Panc1 (cell line): ENCODE data around the gene CEP85L.

Source experiments
- CTCF ChIP-seq: fragments of 450-650 bp; IDR thresholded peaks from 2 replicates; pipeline ENCODE4 v1.5.1; 2017; ENCODE audit warnings: mild to moderate bottlenecking
- POLR2AphosphoS5 ChIP-seq: IDR thresholded peaks from 2 replicates; pipeline ENCODE4 v1.6.1; 2012; ENCODE audit warnings: mild to moderate bottlenecking, low read depth, low read length, moderate library complexity
- SIN3A ChIP-seq: IDR thresholded peaks from 2 replicates; pipeline ENCODE4 v1.6.1; 2012; ENCODE audit warnings: low read depth, mild to moderate bottlenecking, low read length, moderate library complexity, borderline replicate concordance; ENCODE audit not compliant: insufficient read depth
- TCF7L2 ChIP-seq: IDR thresholded peaks from 2 replicates; pipeline ENCODE4 v1.6.1; 2011; ENCODE audit warnings: mild to moderate bottlenecking, low read depth, low read length, inconsistent platforms
- TF ChIP-seq, protein P1 (sequence below), 2 experiments: IDR thresholded peaks; 2 replicates each; pipeline ENCODE4 v1.6.1; 2011 to 2012; ENCODE audit warnings: low read depth in 2 of 2, control low read depth in 1 of 2, low read length in 1 of 2, mild to moderate bottlenecking in 1 of 2, moderate library complexity in 1 of 2; ENCODE audit not compliant: insufficient read depth in 1 of 2

- TF ChIP-seq CTCF (no peak), POLR2AphosphoS5 (no peak), SIN3A (no peak), TCF7L2 (no peak)
- TF ChIP-seq, protein P1, sequence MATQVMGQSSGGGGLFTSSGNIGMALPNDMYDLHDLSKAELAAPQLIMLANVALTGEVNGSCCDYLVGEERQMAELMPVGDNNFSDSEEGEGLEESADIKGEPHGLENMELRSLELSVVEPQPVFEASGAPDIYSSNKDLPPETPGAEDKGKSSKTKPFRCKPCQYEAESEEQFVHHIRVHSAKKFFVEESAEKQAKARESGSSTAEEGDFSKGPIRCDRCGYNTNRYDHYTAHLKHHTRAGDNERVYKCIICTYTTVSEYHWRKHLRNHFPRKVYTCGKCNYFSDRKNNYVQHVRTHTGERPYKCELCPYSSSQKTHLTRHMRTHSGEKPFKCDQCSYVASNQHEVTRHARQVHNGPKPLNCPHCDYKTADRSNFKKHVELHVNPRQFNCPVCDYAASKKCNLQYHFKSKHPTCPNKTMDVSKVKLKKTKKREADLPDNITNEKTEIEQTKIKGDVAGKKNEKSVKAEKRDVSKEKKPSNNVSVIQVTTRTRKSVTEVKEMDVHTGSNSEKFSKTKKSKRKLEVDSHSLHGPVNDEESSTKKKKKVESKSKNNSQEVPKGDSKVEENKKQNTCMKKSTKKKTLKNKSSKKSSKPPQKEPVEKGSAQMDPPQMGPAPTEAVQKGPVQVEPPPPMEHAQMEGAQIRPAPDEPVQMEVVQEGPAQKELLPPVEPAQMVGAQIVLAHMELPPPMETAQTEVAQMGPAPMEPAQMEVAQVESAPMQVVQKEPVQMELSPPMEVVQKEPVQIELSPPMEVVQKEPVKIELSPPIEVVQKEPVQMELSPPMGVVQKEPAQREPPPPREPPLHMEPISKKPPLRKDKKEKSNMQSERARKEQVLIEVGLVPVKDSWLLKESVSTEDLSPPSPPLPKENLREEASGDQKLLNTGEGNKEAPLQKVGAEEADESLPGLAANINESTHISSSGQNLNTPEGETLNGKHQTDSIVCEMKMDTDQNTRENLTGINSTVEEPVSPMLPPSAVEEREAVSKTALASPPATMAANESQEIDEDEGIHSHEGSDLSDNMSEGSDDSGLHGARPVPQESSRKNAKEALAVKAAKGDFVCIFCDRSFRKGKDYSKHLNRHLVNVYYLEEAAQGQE (IDR thresholded peaks at IDR 0.05; ENCODE audit: insufficient read depth in 1 of 2, low read depth in 2 of 2, low read length in 1 of 2): no peak
Measured at GRCh38 chr6:118504611-118505010, 146.8 kb downstream of the CEP85L start.
